Upper lobe of right lung (tissue), 1 donor: Measurements from ENCODE around the gene TFF3. TPM values are rescaled to one million over a fixed set of nuclear protein-coding genes. Genes with fewer than 3 reads are reported as not detected.
A peak's percentile ranks its signal among the peaks of the same experiment; 100 is the strongest.

Source experiments
- ATAC-seq: fragments of 200-7000 bp; cut with Tn5 transposase; one replicate; pipeline ENCODE4 v1.9.1; 2020; ENCODE audit warnings: mild to moderate bottlenecking, moderate library complexity
- DNase-seq: peaks from one replicate; pipeline ENCODE4 v3.0.0-alpha.2; 2020
- H3K27ac ChIP-seq: fragments of 200-600 bp; one replicate; pipeline ENCODE4 v1.8.0; 2022
- H3K27me3 ChIP-seq: fragments of 200-600 bp; one replicate; pipeline ENCODE4 v1.8.0; 2022; ENCODE audit warnings: mild to moderate bottlenecking
- H3K36me3 ChIP-seq: fragments of 200-600 bp; one replicate; pipeline ENCODE4 v1.8.0; 2022
- H3K4me1 ChIP-seq: fragments of 200-600 bp; one replicate; pipeline ENCODE4 v1.8.0; 2022
- H3K4me3 ChIP-seq: fragments of 200-600 bp; one replicate; pipeline ENCODE4 v1.8.0; 2022; ENCODE audit warnings: mild to moderate bottlenecking
- H3K9me3 ChIP-seq: fragments of 200-600 bp; one replicate; pipeline ENCODE4 v1.8.0; 2022
- CTCF ChIP-seq: fragments of 200-600 bp; IDR thresholded peaks from one replicate; pipeline ENCODE4 v1.8.0; 2022; ENCODE audit warnings: antibody characterized with exemption
- intact Hi-C: fragments of 100-400 bp; cut with DNase I; formaldehyde crosslinking; loops from one replicate; pipeline ENCODE4 v1.11.0; 2022
- total RNA-seq: library from RNA; stranded (reverse); fragmentation: NEBNext Ultra II Directional; extraction: Animal tissue kit (Norgen Biotek cat#: 25700); gene quantifications from one replicate; pipeline ENCODE4 v1.2.1, GENCODE V29; 2021
- donor health status: DM: no; HTN: yes; CAD: no; lungs with severe emphysema.

Gene TFF3
- total RNA-seq, 1 donor from 2014 or later: 19.6 TPM

- Histone ChIP-seq H3K4me1 (peaks cover 18% of the 10 kb centered on the region), H3K27ac (no peak overlapping the region), H3K4me3 (no peak overlapping the region), H3K27me3 (peaks cover 7% of the 10 kb centered on the region), H3K36me3 (no peaks in the 10 kb centered on the region), H3K9me3 (no peaks in the 10 kb centered on the region)
- TF ChIP-seq CTCF: no peak
- intact Hi-C loops: no loop called here
- ATAC-seq: no peak
- DNase-seq: no peak
Observed at GRCh38 chr21:42312626-42313104, 2.5 kb downstream of the TFF3 start.

GRCh38 chr21:42311816-42312625 lies 3.2 kb downstream of the TFF3 start:
- intact Hi-C loops: no loop called here
- Histone ChIP-seq H3K9me3 (no peaks in the 10 kb centered on the region), H3K27me3 (peaks cover 7% of the 10 kb centered on the region), H3K4me3 (no peak overlapping the region), H3K36me3 (no peaks in the 10 kb centered on the region), H3K4me1 (peaks cover 18% of the 10 kb centered on the region), H3K27ac (no peak overlapping the region)
- ATAC-seq: no peak
- DNase-seq: no peak
- TF ChIP-seq CTCF: no peak

GRCh38 chr21:42311160-42311559 lies 4.0 kb downstream of the TFF3 start:
- no peak for DNase-seq
- no peak for TF ChIP-seq CTCF
- Histone ChIP-seq H3K4me1 (peaks cover 18% of the 10 kb centered on the region), H3K27ac (no peak overlapping the region), H3K9me3 (no peaks in the 10 kb centered on the region), H3K4me3 (no peak overlapping the region), H3K36me3 (no peaks in the 10 kb centered on the region), H3K27me3 (peaks cover 7% of the 10 kb centered on the region)
- intact Hi-C loops: no loop called here
- no peak for ATAC-seq

DNA sequence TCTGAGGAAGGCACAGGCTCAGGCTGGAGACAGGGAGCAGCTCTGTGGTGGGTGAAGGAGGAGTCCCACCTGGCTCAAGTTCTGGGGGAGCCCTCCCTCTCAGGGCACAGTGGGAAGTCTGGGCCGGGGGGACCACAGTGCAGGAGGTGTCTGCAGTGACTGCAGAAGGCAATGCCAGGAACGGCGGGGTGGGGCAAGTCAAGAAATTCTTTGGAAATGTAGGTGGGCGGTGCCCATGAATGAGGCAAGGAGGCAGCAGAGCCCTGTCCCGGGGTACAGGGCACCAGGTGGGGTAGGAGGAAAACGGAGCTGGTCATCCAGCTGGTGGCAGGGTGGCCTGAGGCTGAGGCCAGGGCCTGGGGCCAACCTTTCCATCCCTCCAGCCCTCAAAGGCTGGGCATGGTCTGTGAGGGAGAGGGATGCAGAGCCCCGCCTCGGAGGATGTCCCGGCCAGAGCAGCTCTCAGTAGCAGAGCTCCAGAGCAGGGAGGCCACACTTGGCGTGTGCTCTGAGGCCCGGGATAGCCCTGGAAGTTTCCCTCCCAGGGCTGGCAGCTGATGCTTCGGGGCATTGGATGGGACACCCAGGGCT lies 4.7 kb downstream of the TFF3 start:
- no peaks in the 10 kb centered on the region for H3K36me3 ChIP-seq
- peak; percentile 61 for DNase-seq
- no peak for ATAC-seq
- H3K27ac ChIP-seq: no peak overlapping the region
- H3K9me3 ChIP-seq: no peaks in the 10 kb centered on the region
- H3K4me3 ChIP-seq: no peak overlapping the region
- intact Hi-C loops: no loop called here
- peaks cover 18% of the 10 kb centered on the region for H3K4me1 ChIP-seq
- H3K27me3 ChIP-seq: peaks cover 7% of the 10 kb centered on the region
- no peak for TF ChIP-seq CTCF

DNA sequence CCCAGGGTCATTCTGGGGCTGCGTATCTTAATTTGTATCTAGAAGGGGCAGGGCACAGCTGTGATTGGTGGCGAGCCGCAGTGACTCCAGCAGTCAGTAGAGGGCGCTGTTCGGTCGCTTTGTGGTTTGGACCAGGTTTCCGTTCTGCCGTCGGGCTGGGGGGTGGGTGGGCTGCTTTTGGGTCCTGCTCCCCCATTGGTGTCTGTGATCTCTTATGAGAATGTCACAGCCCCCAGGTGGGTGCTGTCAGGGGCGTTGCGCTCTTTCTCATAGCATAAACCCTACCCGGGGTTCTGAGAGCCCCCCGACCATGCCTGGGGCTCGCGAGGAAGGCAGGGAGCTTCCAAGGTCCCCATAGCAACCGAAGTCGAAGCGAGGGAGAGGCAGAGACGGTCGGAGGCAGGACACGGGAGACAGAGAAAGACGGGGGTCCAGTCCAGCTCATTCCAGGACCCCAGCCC lies 5.4 kb downstream of the TFF3 start:
- intact Hi-C loops: no loop called here
- DNase-seq (peak; percentile 79), ATAC-seq (peak; percentile 73)

More for the DNA sequence above, 5.4 kb downstream of the TFF3 start:
- Histone ChIP-seq H3K4me1 (peaks cover 15% of the 10 kb centered on the region), H3K4me3 (no peak overlapping the region), H3K36me3 (no peaks in the 10 kb centered on the region), H3K9me3 (no peaks in the 10 kb centered on the region), H3K27me3 (peaks cover 7% of the 10 kb centered on the region), H3K27ac (no peak overlapping the region)
- TF ChIP-seq CTCF: peak; percentile 68
